ENCODE measurements around the gene ING1.

Gene ING1

DNA sequence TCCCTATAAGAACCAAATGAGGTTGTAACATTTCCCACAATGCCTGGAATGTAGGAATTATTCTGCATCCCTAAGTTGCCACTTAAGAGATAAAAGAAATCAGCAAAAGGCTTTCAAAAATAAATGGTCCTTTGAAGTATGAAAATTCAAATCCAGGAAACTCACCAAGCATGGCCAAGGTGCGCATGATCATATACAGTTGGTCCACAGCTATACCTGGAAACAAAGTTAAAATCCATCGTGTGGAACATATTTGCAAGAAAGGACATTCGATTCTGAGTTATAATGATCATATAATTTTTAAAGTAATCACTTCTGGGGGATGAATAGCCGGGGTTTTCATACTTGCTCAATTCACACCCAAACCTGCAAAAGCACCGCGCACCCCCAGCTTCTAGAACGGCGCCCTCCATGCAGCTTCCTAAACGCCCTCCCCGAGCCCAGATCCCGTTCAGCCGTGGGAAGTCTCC is 8.1 kb upstream of the ING1 start:
- Histone ChIP-seq H3K79me2 (ENCODE audit: insufficient read depth, low read depth) (peaks cover 8% of the 10 kb centered on the region; the same call in 1 of the 2 replicates), H3K27ac (no peak overlapping the region)

GRCh38 chr13:110705826-110706569 is 7.5 kb upstream of the ING1 start, which contains the start of gene CARS2:
CARS2 (minus strand) TSS chr13:110706116; CDS start chr13:110706093, 23 bp downstream.
- Histone ChIP-seq H3K9ac (peak within 1 kb of the TSS; percentile 63; the same call in 1 of the 2 replicates), H3K27ac (no peak within 1 kb of the TSS), H3K4me1 (ENCODE audit: low read depth, poor library complexity, severe bottlenecking) (peaks cover 8% of the 10 kb centered on the region), H3K36me3 (ENCODE audit: insufficient read depth) (no peaks in the 10 kb centered on the region), H3K4me3 (IDR thresholded peaks at IDR 0.05; ENCODE audit: insufficient read depth, low read depth, low read length) (no peak within 1 kb of the TSS), H3K4me2 (peak within 1 kb of the TSS; percentile 44), H3K79me2 (ENCODE audit: insufficient read depth, low read depth) (peaks cover 8% of the 10 kb centered on the region; the same call in 1 of the 2 replicates), H2AFZ (ENCODE audit: low read depth) (peak within 1 kb of the TSS; percentile 61; the same call in 1 of the 2 replicates), H4K20me1 (ENCODE audit: insufficient read depth) (no peaks in the 10 kb centered on the region), H3K27me3 (ENCODE audit: insufficient read depth, low read depth) (no peaks in the 10 kb centered on the region)
- TF ChIP-seq CTCF (conservative IDR thresholded peaks at IDR 0.05; ENCODE audit: low read depth, low read length) = no peak

More for the DNA sequence above, 8.1 kb upstream of the ING1 start:
- no peak overlapping the region for H3K4me3 ChIP-seq (IDR thresholded peaks at IDR 0.05; ENCODE audit: insufficient read depth, low read depth, low read length)
- peak overlapping the region; percentile 44 for H3K4me2 ChIP-seq
- peak overlapping the region; percentile 61; the same call in 1 of the 2 replicates for H2AFZ ChIP-seq (ENCODE audit: low read depth)
- no peaks in the 10 kb centered on the region for H3K27me3 ChIP-seq (ENCODE audit: insufficient read depth, low read depth)
- peaks cover 8% of the 10 kb centered on the region for H3K4me1 ChIP-seq (ENCODE audit: low read depth, poor library complexity, severe bottlenecking)
- H3K36me3 ChIP-seq (ENCODE audit: insufficient read depth) = no peaks in the 10 kb centered on the region
- no peak for TF ChIP-seq CTCF (conservative IDR thresholded peaks at IDR 0.05; ENCODE audit: low read depth, low read length)
- peak overlapping the region; percentile 63; the same call in 1 of the 2 replicates for H3K9ac ChIP-seq
- H4K20me1 ChIP-seq (ENCODE audit: insufficient read depth) = no peaks in the 10 kb centered on the region

DNA sequence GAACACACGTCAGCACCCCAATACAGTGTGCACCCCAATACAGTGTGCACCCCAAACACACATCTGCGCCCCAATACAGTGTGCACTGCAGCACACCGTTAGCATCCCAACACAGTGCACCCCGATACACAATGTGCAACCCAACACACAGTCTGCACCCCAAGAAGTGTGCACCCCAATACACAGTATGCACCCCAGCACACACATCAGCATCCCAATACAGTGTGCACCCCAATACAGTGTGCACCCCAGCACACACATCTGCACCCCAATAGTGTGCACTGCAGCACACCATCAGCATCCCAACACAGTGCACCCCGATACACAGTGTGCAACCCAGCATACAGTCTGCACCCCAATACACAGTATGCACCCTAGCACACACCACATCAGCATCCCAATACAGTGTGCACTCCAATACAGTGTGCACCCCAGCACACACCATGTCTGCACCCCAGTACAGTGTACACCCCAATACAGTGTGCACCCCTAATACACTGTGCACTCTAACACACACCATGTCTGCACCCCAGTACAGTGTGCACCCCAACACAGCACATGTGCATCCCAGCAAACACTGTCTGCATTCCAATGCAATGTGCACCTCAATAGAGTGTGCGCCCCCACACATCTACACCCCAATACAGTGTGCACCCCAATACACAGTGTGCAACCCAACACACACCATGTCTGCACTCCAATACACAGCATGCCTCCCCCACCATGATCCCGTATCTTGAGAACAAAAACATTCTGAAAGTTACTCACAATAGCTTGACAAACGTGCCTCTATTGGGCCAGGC is 6.7 kb upstream of the ING1 start:
- Histone ChIP-seq H2AFZ (ENCODE audit: low read depth) (peak overlapping the region; percentile 49; the same call in 1 of the 2 replicates), H3K27ac (no peak overlapping the region), H3K9ac (no peak overlapping the region), H3K79me2 (ENCODE audit: insufficient read depth, low read depth) (peaks cover 8% of the 10 kb centered on the region; the same call in 1 of the 2 replicates), H3K4me2 (peak overlapping the region; percentile 36; the same call in 1 of the 2 replicates), H3K27me3 (ENCODE audit: insufficient read depth, low read depth) (no peaks in the 10 kb centered on the region), H3K4me3 (IDR thresholded peaks at IDR 0.05; ENCODE audit: insufficient read depth, low read depth, low read length) (no peak overlapping the region), H4K20me1 (ENCODE audit: insufficient read depth) (no peaks in the 10 kb centered on the region), H3K4me1 (ENCODE audit: low read depth, poor library complexity, severe bottlenecking) (peaks cover 14% of the 10 kb centered on the region), H3K36me3 (ENCODE audit: insufficient read depth) (no peaks in the 10 kb centered on the region)
- no peak for TF ChIP-seq CTCF (conservative IDR thresholded peaks at IDR 0.05; ENCODE audit: low read depth, low read length)

GRCh38 chr13:110712081-110712848 is 1.2 kb upstream of the ING1 start:
- no peak for TF ChIP-seq CTCF (conservative IDR thresholded peaks at IDR 0.05; ENCODE audit: low read depth, low read length)
- peak overlapping the region; percentile 67 for H2AFZ ChIP-seq (ENCODE audit: low read depth)
- peaks cover 16% of the 10 kb centered on the region for H3K79me2 ChIP-seq (ENCODE audit: insufficient read depth, low read depth)
- peak overlapping the region; percentile 72 for H3K4me2 ChIP-seq
- peak overlapping the region; percentile 83 for H3K27ac ChIP-seq
- no peaks in the 10 kb centered on the region for H3K36me3 ChIP-seq (ENCODE audit: insufficient read depth)
- H3K4me1 ChIP-seq (ENCODE audit: low read depth, poor library complexity, severe bottlenecking) = peaks cover 13% of the 10 kb centered on the region
- no peak overlapping the region for H3K4me3 ChIP-seq (IDR thresholded peaks at IDR 0.05; ENCODE audit: insufficient read depth, low read depth, low read length)
- H3K9ac ChIP-seq = peak overlapping the region; percentile 76
- H3K27me3 ChIP-seq (ENCODE audit: insufficient read depth, low read depth) = no peaks in the 10 kb centered on the region
- no peaks in the 10 kb centered on the region for H4K20me1 ChIP-seq (ENCODE audit: insufficient read depth)

All from KMS-11 (cell line).